Loucy (cell line): ENCODE data around the gene LMNTD2.

Source experiments
- CTCF ChIP-seq: fragments of 200-600 bp; sonication (generic); conservative IDR thresholded peaks from 2 replicates; pipeline ENCODE4 v1.5.1; 2014; ENCODE audit warnings: mild to moderate bottlenecking, antibody characterized with exemption, low read length
- EZH2phosphoT487 ChIP-seq: fragments of 200-600 bp; IDR thresholded peaks from 2 replicates; pipeline ENCODE4 v1.6.1; 2018; ENCODE audit warnings: antibody characterized with exemption, mild to moderate bottlenecking, moderate library complexity, borderline replicate concordance

- TF ChIP-seq EZH2phosphoT487: no peak
- peak; percentile 52 for TF ChIP-seq CTCF
Observed at GRCh38 chr11:554428-555226, 5.9 kb downstream of the LMNTD2 start.
